ENCODE measurements around the gene TUBA4A.

Gene TUBA4A

DNA sequence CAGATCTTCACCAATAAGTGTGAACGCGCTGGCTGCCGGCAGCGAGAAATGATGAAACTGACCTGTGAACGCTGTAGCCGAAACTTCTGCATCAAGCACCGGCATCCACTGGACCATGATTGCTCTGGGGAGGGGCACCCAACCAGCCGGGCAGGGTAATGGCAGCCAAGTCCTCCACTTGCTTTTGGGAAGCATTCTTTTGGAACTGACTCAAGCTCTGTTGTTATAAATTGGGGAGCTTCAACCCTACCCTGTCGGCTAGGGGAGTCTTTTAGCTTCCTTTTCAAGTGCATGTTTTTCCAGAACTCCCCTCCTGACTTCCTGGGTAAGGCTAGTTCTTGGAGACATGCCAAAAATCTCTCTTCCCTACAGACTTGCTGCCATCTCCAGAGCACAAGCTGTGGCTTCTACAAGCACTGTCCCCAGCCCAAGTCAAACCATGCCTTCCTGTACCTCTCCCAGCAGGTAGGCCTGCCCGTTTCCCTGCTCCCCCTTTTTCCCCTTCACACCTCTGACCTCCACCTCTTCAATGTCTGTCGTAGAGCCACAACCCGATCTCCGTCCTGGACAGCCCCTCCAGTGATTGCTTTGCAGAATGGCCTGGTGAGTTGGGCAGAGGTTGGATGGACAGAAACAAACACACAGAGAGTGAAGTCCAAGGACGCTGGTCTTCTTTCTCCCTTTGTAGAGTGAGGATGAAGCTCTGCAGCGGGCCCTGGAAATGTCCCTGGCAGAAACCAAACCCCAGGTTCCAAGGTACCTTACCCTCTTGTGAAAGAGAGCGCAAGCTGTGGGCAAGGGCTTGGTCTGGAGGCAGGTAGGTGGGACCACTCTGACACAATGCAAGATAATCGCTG, 45.6 kb downstream of the TUBA4A start:
- Histone ChIP-seq H3K4me3 (ENCODE audit: low read depth, low read length) (no peak overlapping the region), H3K27ac (no peak overlapping the region), H3K27me3 (ENCODE audit: insufficient read depth, low read depth, severe bottlenecking) (no peaks in the 10 kb centered on the region), H3K9me3 (ENCODE audit: severe bottlenecking) (no peaks in the 10 kb centered on the region), H3K36me3 (peaks cover 54% of the 10 kb centered on the region)
- TF ChIP-seq, protein P1, sequence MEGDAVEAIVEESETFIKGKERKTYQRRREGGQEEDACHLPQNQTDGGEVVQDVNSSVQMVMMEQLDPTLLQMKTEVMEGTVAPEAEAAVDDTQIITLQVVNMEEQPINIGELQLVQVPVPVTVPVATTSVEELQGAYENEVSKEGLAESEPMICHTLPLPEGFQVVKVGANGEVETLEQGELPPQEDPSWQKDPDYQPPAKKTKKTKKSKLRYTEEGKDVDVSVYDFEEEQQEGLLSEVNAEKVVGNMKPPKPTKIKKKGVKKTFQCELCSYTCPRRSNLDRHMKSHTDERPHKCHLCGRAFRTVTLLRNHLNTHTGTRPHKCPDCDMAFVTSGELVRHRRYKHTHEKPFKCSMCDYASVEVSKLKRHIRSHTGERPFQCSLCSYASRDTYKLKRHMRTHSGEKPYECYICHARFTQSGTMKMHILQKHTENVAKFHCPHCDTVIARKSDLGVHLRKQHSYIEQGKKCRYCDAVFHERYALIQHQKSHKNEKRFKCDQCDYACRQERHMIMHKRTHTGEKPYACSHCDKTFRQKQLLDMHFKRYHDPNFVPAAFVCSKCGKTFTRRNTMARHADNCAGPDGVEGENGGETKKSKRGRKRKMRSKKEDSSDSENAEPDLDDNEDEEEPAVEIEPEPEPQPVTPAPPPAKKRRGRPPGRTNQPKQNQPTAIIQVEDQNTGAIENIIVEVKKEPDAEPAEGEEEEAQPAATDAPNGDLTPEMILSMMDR (IDR thresholded peaks at IDR 0.05; ENCODE audit: low read depth, low read length) = no peak
- no peak for DNase-seq

DNA sequence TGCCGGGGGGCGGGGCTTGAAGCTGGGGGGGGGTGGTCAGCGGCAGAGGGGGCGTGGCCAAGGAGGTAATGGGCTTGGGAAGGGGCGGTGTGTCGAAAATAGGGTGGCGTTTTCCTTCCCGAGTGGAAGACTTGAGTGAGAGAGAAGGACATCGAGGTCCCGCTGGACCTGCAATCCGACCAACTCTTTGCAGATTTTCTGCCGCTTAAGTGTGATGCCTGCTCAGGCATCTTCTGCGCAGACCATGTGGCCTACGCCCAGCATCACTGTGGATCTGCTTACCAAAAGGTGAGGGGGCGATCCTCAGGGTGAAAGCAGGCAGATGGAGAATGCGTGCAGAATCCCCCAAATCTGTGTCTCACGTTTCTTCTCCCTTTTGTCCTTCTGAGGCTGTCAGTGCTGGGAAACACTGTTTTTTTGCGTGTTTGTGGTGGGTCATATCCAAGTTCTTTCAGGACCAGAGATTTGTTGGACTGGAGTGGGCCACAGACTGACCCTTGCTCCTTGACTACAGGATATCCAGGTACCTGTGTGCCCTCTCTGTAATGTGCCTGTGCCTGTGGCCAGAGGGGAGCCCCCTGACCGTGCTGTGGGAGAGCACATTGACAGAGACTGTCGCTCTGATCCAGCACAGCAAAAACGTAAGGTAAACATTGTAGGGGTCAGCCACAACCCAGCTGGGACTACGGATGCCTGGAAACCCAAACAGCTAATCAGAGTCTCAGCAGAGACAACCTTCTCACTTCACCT, 46.4 kb downstream of the TUBA4A start:
- Histone ChIP-seq H3K4me3 (ENCODE audit: low read depth, low read length) (peak overlapping the region; percentile 62), H3K36me3 (peaks cover 46% of the 10 kb centered on the region), H3K27me3 (ENCODE audit: insufficient read depth, low read depth, severe bottlenecking) (no peaks in the 10 kb centered on the region), H3K9me3 (ENCODE audit: severe bottlenecking) (no peaks in the 10 kb centered on the region), H3K27ac (peak overlapping the region; percentile 87)
- DNase-seq = no peak
- TF ChIP-seq, protein P1 (IDR thresholded peaks at IDR 0.05; ENCODE audit: low read depth, low read length) = no peak

DNA sequence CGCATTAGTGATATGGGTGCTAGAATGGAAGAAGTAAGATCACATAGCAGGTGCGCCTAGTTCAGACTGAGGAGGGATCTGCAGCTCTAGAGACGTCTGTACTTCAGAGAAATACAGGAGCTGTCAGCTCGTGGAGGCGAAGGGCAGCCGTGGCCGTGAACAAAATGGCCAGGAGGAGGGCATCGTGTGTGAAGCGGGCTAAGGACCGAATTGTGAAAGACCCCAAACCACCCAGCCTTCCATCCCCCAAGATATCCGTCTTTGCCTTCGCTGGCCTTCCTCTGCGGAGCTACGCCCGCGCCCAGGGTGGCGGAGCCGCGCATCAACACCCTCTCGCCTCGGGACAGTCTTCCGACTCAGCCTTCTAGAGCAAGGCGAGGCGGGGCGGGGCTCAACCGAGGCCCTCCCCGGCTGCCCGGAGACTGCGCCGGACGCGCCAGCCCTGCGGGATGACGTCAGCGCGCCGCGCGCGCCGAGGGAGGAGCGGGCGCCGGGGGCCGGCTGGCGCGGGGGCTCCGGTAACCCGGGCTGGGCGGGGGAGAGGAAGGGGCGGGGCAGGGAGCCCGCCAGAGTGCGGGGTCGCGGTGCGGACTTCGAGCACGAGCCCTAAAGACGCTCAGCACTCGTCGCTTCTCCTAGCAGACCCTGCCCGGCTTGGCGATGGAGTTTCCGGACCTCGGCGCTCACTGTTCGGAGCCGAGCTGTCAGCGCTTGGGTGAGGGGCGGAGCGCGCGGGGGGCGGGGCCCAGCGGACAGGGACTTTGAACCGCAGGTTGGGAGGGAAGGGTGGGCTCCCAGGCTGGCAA, 47.2 kb downstream of the TUBA4A start, which contains the start of gene ZFAND2B:
Gene ZFAND2B, plus strand, starts transcription at position 455 of the 806 bp plus-strand sequence. Its CDS starts 206 bp downstream, at position 661.
- TF ChIP-seq, protein P1 (IDR thresholded peaks at IDR 0.05; ENCODE audit: low read depth, low read length) = no peak
- Histone ChIP-seq H3K27ac (peak within 1 kb of the TSS; percentile 87), H3K36me3 (peaks cover 40% of the 10 kb centered on the region), H3K27me3 (ENCODE audit: insufficient read depth, low read depth, severe bottlenecking) (no peaks in the 10 kb centered on the region), H3K4me3 (ENCODE audit: low read depth, low read length) (peak within 1 kb of the TSS; percentile 62), H3K9me3 (ENCODE audit: severe bottlenecking) (no peaks in the 10 kb centered on the region)
- peak; percentile 94 for DNase-seq

DNA sequence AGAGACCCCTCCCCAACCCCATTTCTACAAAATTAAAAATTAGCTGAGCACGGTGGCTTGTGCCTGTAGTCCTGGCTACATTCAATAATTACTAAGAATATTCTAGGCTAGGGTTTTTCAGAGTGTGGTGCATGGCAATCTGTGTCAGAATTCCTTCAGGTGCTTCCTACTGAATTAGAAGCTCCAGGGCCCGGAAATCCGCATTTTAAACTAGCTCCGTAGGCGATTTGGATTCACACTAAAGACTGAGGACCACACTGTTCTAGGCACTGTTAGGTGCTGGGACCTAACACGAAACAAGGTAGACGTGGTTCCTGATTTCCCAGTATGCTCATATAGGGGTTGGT, 47.8 kb downstream of the TUBA4A start:
- H3K27me3 ChIP-seq (ENCODE audit: insufficient read depth, low read depth, severe bottlenecking) = no peaks in the 10 kb centered on the region
- TF ChIP-seq, protein P1 (IDR thresholded peaks at IDR 0.05; ENCODE audit: low read depth, low read length) = no peak
- H3K9me3 ChIP-seq (ENCODE audit: severe bottlenecking) = no peaks in the 10 kb centered on the region
- DNase-seq = no peak
- peaks cover 36% of the 10 kb centered on the region for H3K36me3 ChIP-seq
- H3K27ac ChIP-seq = peak overlapping the region; percentile 87
- peak overlapping the region; percentile 46 for H3K4me3 ChIP-seq (ENCODE audit: low read depth, low read length)

DNA sequence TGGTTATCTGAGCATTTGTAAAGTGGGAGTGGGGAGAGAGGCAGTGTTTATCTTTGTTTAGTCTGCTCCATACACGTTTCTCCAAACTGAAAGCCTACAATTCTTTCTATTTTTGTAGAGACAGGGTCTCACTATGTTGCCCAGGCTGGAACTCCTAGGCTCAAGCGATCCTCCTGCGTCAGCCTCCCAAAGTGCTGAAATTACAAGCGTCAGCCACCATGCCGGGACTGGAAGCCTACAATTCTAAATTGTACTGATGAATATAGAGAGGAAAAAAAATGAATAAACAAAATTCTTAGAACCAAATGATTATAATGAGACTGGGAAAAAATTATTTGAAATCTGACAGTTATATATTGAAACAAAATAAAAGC, 48.6 kb downstream of the TUBA4A start:
- no peak for DNase-seq
- H3K36me3 ChIP-seq = peaks cover 28% of the 10 kb centered on the region
- H3K27me3 ChIP-seq (ENCODE audit: insufficient read depth, low read depth, severe bottlenecking) = no peaks in the 10 kb centered on the region
- no peak overlapping the region for H3K27ac ChIP-seq
- no peak overlapping the region for H3K4me3 ChIP-seq (ENCODE audit: low read depth, low read length)
- no peaks in the 10 kb centered on the region for H3K9me3 ChIP-seq (ENCODE audit: severe bottlenecking)
- TF ChIP-seq, protein P1 (IDR thresholded peaks at IDR 0.05; ENCODE audit: low read depth, low read length) = no peak
